ENCODE data around the gene KDELR1. TPM values are rescaled to one million over a fixed set of nuclear protein-coding genes. Genes with fewer than 3 reads are reported as not detected.

The KDELR1 gene
- total RNA-seq, 1 donor from 2014 or later = 47.7 TPM

GRCh38 chr19:48342841-48343540 lies 48.4 kb downstream of the KDELR1 start:
- DNase-seq (ENCODE audit: low spot score) = no peak

DNA sequence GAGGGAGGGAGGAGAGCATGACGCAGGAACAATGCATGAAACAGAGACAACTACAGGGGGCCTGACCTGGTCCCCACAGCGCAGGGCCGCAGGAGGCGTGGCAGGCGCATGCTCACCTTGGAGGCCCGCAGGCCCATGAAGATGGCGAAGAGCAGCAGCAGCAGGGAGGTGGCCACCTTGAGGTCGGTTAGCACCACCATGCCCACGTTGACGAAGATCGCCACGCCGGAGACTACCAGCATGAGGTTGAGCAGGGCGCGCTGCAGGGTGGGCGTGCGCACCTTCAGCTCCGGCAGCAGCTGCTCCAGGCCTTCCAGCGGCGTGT lies 49.0 kb downstream of the KDELR1 start:
- DNase-seq (ENCODE audit: low spot score) = no peak

GRCh38 chr19:48341515-48342413 lies 49.6 kb downstream of the KDELR1 start:
- DNase-seq (ENCODE audit: low spot score) = no peak

- DNase-seq (ENCODE audit: low spot score) = no peak
Observed at GRCh38 chr19:48340995-48341394, 50.4 kb downstream of the KDELR1 start.

- DNase-seq (ENCODE audit: low spot score) = no peak
Observed at GRCh38 chr19:48338802-48339503, 52.4 kb downstream of the KDELR1 start.

DNA sequence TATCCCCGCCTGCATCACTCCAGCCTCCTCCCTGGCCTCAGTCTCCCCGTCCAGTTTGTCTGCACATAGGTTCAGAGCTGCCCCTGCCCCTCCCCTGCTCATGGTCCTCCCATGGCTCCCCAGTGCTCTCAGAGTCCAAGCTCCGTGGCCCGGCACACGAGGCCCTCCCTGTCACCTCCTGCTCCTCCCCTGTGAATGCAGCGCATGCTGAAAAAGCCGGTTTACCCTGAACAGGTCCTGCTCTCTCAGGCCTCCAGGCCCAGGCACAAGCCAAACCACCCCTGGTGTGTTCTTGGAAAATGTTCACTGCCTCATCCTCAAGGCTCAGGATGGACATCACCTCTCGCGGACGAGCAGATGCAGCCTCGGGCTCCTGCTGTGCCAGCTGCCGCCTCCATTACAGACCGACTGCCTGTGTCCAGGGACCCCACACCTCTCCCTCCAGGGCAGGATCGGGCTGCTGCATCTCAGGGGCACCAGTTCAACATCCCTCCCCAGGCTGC lies 53.0 kb downstream of the KDELR1 start:
- DNase-seq (ENCODE audit: low spot score) = no peak

DNA sequence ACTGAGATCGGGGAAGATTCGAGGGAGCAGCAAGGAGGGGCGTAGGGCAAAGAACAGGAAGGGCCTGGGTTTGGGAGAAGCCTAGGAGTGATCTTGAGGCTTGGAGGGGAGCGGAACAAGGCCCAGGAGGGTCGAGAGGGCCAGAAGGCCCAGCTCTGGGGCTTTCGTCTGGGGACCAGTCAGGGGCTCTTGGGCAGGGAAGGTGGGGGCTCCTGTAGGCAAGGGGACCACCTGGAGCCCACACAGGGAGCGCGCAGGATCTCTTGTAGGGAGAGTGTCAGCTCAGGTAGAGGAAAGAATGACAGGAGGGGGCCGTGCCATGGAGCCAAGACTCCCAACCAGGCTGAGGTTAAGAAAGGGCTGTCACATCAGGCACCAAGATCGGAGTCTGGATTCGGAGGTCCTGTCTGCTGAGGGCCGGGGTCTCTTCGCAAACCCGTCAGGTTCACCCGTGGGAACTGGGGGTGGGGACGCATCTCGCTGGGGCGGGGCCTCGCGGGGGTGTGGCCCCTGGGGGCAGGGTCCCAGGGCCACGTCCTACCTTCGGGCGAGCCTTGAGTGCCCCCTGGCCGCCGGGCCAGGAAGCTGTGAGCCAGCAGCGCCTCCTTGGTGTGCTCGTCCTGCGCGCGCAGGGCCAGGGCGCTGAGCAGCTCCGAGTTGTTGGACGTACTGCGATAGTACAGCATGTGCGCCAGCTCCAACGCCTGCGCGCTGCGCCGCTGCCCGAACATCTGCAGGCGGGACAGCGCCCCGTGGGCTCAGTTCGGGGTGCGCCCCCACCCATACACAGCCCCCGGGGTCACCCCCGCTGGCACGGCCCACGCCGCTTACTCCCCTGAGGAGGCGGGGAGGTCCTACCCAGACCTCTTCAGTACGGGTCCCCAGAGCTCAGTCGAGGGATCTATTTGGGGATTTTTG lies 57.6 kb downstream of the KDELR1 start:
- DNase-seq (ENCODE audit: low spot score) = peak; percentile 95

DNA sequence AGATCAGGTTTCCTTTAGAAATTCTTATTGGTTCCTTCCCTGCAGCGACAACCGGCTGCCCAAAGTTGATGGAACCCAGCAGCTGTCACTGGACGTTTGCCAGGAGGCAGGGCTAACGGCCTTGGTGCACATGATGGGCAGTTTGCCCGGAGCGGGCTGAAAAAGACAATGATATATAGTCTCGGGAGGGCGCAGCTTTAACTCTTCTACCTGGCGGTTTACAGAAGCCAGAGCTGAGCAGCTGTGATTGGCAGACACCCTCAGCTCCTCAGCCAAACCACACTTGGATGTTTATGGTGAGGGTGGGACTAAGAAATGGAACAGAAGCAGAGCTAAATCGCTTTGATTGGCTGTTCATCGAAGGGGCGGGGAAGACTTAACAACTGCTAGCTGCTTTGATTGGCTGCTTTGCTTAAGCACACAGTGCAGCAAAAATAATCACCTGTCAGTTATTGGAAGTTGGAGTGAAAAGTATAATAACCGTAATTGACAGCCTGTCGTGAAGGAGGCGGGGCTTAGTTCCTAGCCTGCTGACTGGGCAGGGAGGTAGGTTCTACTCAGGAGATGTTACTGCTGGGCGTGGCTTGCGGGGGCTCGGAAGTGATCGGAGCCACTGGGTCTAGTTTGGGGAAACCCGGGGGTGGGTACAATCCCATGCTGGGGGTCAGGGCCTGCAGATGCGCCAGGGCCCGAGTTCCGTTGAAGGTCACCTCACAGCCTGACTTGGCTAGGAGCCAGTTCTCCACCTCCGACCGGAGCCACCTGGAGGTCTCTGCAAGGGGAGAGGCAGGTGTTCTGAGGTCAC lies 58.5 kb downstream of the KDELR1 start:
- peak; percentile 98 for DNase-seq (ENCODE audit: low spot score)

Other genes with a start within 250 kb of the KDELR1 start
- gene LIG1, start 221.2 kb downstream of the KDELR1 start, total RNA-seq (ENCODE audit: insufficient read depth, low replicate concordance) = 14.9 TPM
- gene ZSWIM9, start 220.9 kb downstream of the KDELR1 start, total RNA-seq (ENCODE audit: insufficient read depth, low replicate concordance) = 1.9 TPM
- 22.9 TPM for gene CARD8, start 135.6 kb downstream of the KDELR1 start, total RNA-seq (ENCODE audit: insufficient read depth, low replicate concordance)
- gene ZNF114, start 121.5 kb downstream of the KDELR1 start, total RNA-seq (ENCODE audit: insufficient read depth, low replicate concordance) = 3.4 TPM
- 35.4 TPM for gene EMP3, start 66.0 kb downstream of the KDELR1 start, total RNA-seq (ENCODE audit: insufficient read depth, low replicate concordance)
- gene TMEM143, start 27.6 kb downstream of the KDELR1 start, total RNA-seq (ENCODE audit: insufficient read depth, low replicate concordance) = 14.4 TPM
- not detected for gene SYNGR4, start 27.2 kb downstream of the KDELR1 start, total RNA-seq (ENCODE audit: insufficient read depth, low replicate concordance)
- gene GRIN2D, start 2.1 kb upstream of the KDELR1 start, total RNA-seq (ENCODE audit: insufficient read depth, low replicate concordance) = 4.3 TPM
- gene GRWD1, start 54.4 kb upstream of the KDELR1 start, total RNA-seq (ENCODE audit: insufficient read depth, low replicate concordance) = 19.0 TPM
- 0.48 TPM for gene KCNJ14, start 64.0 kb upstream of the KDELR1 start, total RNA-seq (ENCODE audit: insufficient read depth, low replicate concordance)
- gene CYTH2, start 77.8 kb upstream of the KDELR1 start, total RNA-seq (ENCODE audit: insufficient read depth, low replicate concordance) = 20.0 TPM
- not detected for gene LMTK3, start 120.3 kb upstream of the KDELR1 start, total RNA-seq (ENCODE audit: insufficient read depth, low replicate concordance)
- gene SULT2B1, start 160.6 kb upstream of the KDELR1 start, total RNA-seq (ENCODE audit: insufficient read depth, low replicate concordance) = not detected
- not detected for gene SPACA4, start 215.2 kb upstream of the KDELR1 start, total RNA-seq (ENCODE audit: insufficient read depth, low replicate concordance)
- 0.48 TPM for gene FAM83E, start 223.5 kb upstream of the KDELR1 start, total RNA-seq (ENCODE audit: insufficient read depth, low replicate concordance)
- gene RPL18, start 227.6 kb upstream of the KDELR1 start, total RNA-seq (ENCODE audit: insufficient read depth, low replicate concordance) = 1,534 TPM
- gene SPHK2, start 228.0 kb upstream of the KDELR1 start, total RNA-seq (ENCODE audit: insufficient read depth, low replicate concordance) = 7.5 TPM
- gene DBP, start 245.8 kb upstream of the KDELR1 start, total RNA-seq (ENCODE audit: insufficient read depth, low replicate concordance) = 0.72 TPM